Stimulated activated naive B cell treated with anti-CD40 and anti-IgM and Interleukin-4, amounts not matched to agents 10 μg/mL and 1 μg/mL and 100 μg/mL, for 72 hours (primary cell): ENCODE results near the gene TOM1L2.
A peak's percentile ranks its signal among the peaks of the same experiment; 100 is the strongest.
"Not testable (repeated sequence)": the region's sequence is repeated elsewhere in the genome, so short reads cannot be mapped to it uniquely, and the experiment has no call there.

ENCODE experiments used
- ATAC-seq, 2 donors: fragments of 150-1000 bp; cut with Tn5 transposase; replicated peaks; 2 replicates each; pipeline ENCODE4 v1.10.0; 2021; ENCODE audit warnings: moderate library complexity in 1 of 2
- DNase-seq: peaks from one replicate; pipeline ENCODE4 v3.0.0; 2021
- H3K27ac Mint-ChIP-seq: one replicate; pipeline ENCODE4 v1.8.0; 2022; ENCODE audit warnings: mild to moderate bottlenecking, mixed read lengths
- H3K27me3 Mint-ChIP-seq, 2 donors: one replicate each; pipeline ENCODE4 v1.8.0; 2022; ENCODE audit warnings: mixed read lengths in 2 of 2
- H3K36me3 Mint-ChIP-seq, 2 donors: one replicate each; pipeline ENCODE4 v1.8.0; 2022; ENCODE audit warnings: mixed read lengths in 2 of 2, mild to moderate bottlenecking in 1 of 2
- H3K4me1 Mint-ChIP-seq, 2 donors: one replicate each; pipeline ENCODE4 v1.8.0; 2022; ENCODE audit warnings: mixed read lengths in 2 of 2, mild to moderate bottlenecking in 1 of 2
- H3K4me3 Mint-ChIP-seq, 2 donors: one replicate each; pipeline ENCODE4 v1.8.0; 2022; ENCODE audit warnings: mild to moderate bottlenecking in 2 of 2, mixed read lengths in 2 of 2, moderate library complexity in 1 of 2
- H3K9me3 Mint-ChIP-seq, 2 donors: one replicate each; pipeline ENCODE4 v1.8.0; 2022; ENCODE audit warnings: mixed read lengths in 2 of 2, mild to moderate bottlenecking in 1 of 2

The TOM1L2 gene

GRCh38 chr17:17815062-17815406 lies 157.2 kb downstream of the TOM1L2 start:
- peaks cover 68 to 78% of the 10 kb centered on the region in 2 donors for H3K36me3 Mint-ChIP-seq
- H3K27me3 Mint-ChIP-seq = no peaks in the 10 kb centered on the region
- peak overlapping the region in 1 of 2 donors; percentile 17 for H3K4me3 Mint-ChIP-seq
- peaks cover 31 to 48% of the 10 kb centered on the region in 2 donors for H3K4me1 Mint-ChIP-seq
- no peak for DNase-seq
- no peak for ATAC-seq
- no peaks in the 10 kb centered on the region for H3K9me3 Mint-ChIP-seq
- H3K27ac Mint-ChIP-seq = no peak overlapping the region

GRCh38 chr17:17814162-17815061 lies 157.8 kb downstream of the TOM1L2 start:
- Mint-ChIP-seq H3K4me3 (peak overlapping the region in 1 of 2 donors; percentile 17), H3K4me1 (peaks cover 25 to 43% of the 10 kb centered on the region in 2 donors), H3K36me3 (peaks cover 61 to 72% of the 10 kb centered on the region in 2 donors), H3K9me3 (no peaks in the 10 kb centered on the region), H3K27me3 (no peaks in the 10 kb centered on the region), H3K27ac (peak overlapping the region; percentile 20)
- ATAC-seq = no peak
- no peak for DNase-seq

- H3K27me3 Mint-ChIP-seq = no peaks in the 10 kb centered on the region
- no peak overlapping the region for H3K4me3 Mint-ChIP-seq
- peaks cover 21 to 43% of the 10 kb centered on the region in 2 donors for H3K4me1 Mint-ChIP-seq
- DNase-seq (no peak), ATAC-seq (no peak)
- peak overlapping the region; percentile 73 for H3K27ac Mint-ChIP-seq
- peaks cover 60 to 71% of the 10 kb centered on the region in 2 donors for H3K36me3 Mint-ChIP-seq
- H3K9me3 Mint-ChIP-seq = no peaks in the 10 kb centered on the region
These were observed 158.5 kb downstream of the TOM1L2 start for GRCh38 chr17:17813725-17814095.

GRCh38 chr17:17813055-17813724 lies 159.0 kb downstream of the TOM1L2 start:
- H3K4me3 Mint-ChIP-seq = no peak overlapping the region
- H3K27ac Mint-ChIP-seq = peak overlapping the region; percentile 73
- peaks cover 59 to 69% of the 10 kb centered on the region in 2 donors for H3K36me3 Mint-ChIP-seq
- H3K27me3 Mint-ChIP-seq = no peaks in the 10 kb centered on the region
- DNase-seq = no peak
- no peak for ATAC-seq
- H3K9me3 Mint-ChIP-seq = no peaks in the 10 kb centered on the region
- H3K4me1 Mint-ChIP-seq = peaks cover 19 to 41% of the 10 kb centered on the region in 2 donors

GRCh38 chr17:17812211-17813054 lies 159.8 kb downstream of the TOM1L2 start:
- Mint-ChIP-seq H3K27ac (peak overlapping the region; percentile 73), H3K36me3 (peaks cover 63 to 69% of the 10 kb centered on the region in 2 donors), H3K9me3 (no peaks in the 10 kb centered on the region), H3K27me3 (no peaks in the 10 kb centered on the region), H3K4me3 (no peak overlapping the region), H3K4me1 (peaks cover 16 to 41% of the 10 kb centered on the region in 2 donors)
- DNase-seq = peak; percentile 57
- peak; percentile 56 to 67 for ATAC-seq

- Mint-ChIP-seq H3K27ac (peak overlapping the region; percentile 59), H3K27me3 (no peaks in the 10 kb centered on the region), H3K9me3 (no peaks in the 10 kb centered on the region), H3K4me1 (peaks cover 18 to 39% of the 10 kb centered on the region in 2 donors), H3K4me3 (no peak overlapping the region), H3K36me3 (peaks cover 58 to 65% of the 10 kb centered on the region in 2 donors)
- no peak for ATAC-seq
- DNase-seq = no peak
These were observed 160.6 kb downstream of the TOM1L2 start for GRCh38 chr17:17811381-17812210.

GRCh38 chr17:17810895-17811248 lies 161.3 kb downstream of the TOM1L2 start:
- Mint-ChIP-seq H3K36me3 (peaks cover 55 to 62% of the 10 kb centered on the region in 2 donors), H3K4me1 (peaks cover 15 to 34% of the 10 kb centered on the region in 2 donors), H3K27ac (peak overlapping the region; percentile 56), H3K27me3 (no peaks in the 10 kb centered on the region), H3K9me3 (no peaks in the 10 kb centered on the region), H3K4me3 (no peak overlapping the region)
- no peak for DNase-seq
- ATAC-seq = no peak

- H3K4me1 Mint-ChIP-seq = peaks cover 15 to 29% of the 10 kb centered on the region in 2 donors
- peak overlapping the region; percentile 56 for H3K27ac Mint-ChIP-seq
- DNase-seq (no peak), ATAC-seq (no peak)
- peak overlapping the region in 1 of 2 donors; percentile 55 for H3K4me3 Mint-ChIP-seq
- peaks cover 55 to 63% of the 10 kb centered on the region in 2 donors for H3K36me3 Mint-ChIP-seq
- no peaks in the 10 kb centered on the region for H3K9me3 Mint-ChIP-seq
- H3K27me3 Mint-ChIP-seq = no peaks in the 10 kb centered on the region
These were observed 161.9 kb downstream of the TOM1L2 start for GRCh38 chr17:17810084-17810894.

- DNase-seq (no peak), ATAC-seq (no peak)
- Mint-ChIP-seq H3K4me1 (peaks cover 15 to 23% of the 10 kb centered on the region in 2 donors), H3K27ac (no peak overlapping the region), H3K27me3 (no peaks in the 10 kb centered on the region), H3K36me3 (peaks cover 52 to 57% of the 10 kb centered on the region in 2 donors), H3K4me3 (no peak overlapping the region), H3K9me3 (no peaks in the 10 kb centered on the region)
These were observed 162.6 kb downstream of the TOM1L2 start for GRCh38 chr17:17809531-17810083.

- DNase-seq = no peak
These were observed 163.3 kb downstream of the TOM1L2 start for GRCh38 chr17:17808706-17809432.

GRCh38 chr17:17808200-17808599 lies 164.0 kb downstream of the TOM1L2 start:
- DNase-seq, H3K9me3 Mint-ChIP-seq, H3K27me3 Mint-ChIP-seq, H3K27ac Mint-ChIP-seq, ATAC-seq, H3K4me3 Mint-ChIP-seq: not testable (repeated sequence)
- Mint-ChIP-seq H3K4me1 (peaks cover 16 to 23% of the 10 kb centered on the region in 2 donors), H3K36me3 (peaks cover 53 to 57% of the 10 kb centered on the region in 2 donors)

More at GRCh38 chr17:17808706-17809432, 163.3 kb downstream of the TOM1L2 start:
- peaks cover 17 to 23% of the 10 kb centered on the region in 2 donors for H3K4me1 Mint-ChIP-seq
- H3K36me3 Mint-ChIP-seq = peaks cover 54 to 56% of the 10 kb centered on the region in 2 donors
- ATAC-seq = peak; percentile 41 to 48
- H3K27me3 Mint-ChIP-seq = no peaks in the 10 kb centered on the region
- H3K9me3 Mint-ChIP-seq = no peaks in the 10 kb centered on the region
- H3K27ac Mint-ChIP-seq = peak overlapping the region; percentile 68
- peak overlapping the region; percentile 7 to 57 for H3K4me3 Mint-ChIP-seq

GRCh38 chr17:17807440-17807839 lies 164.8 kb downstream of the TOM1L2 start:
- H3K27ac Mint-ChIP-seq = no peak overlapping the region
- peaks cover 48 to 55% of the 10 kb centered on the region in 2 donors for H3K36me3 Mint-ChIP-seq
- DNase-seq (no peak), ATAC-seq (no peak)
- H3K4me1 Mint-ChIP-seq = peaks cover 15 to 22% of the 10 kb centered on the region in 2 donors
- H3K9me3 Mint-ChIP-seq = no peaks in the 10 kb centered on the region
- H3K4me3 Mint-ChIP-seq = no peak overlapping the region
- no peaks in the 10 kb centered on the region for H3K27me3 Mint-ChIP-seq
